HEK293T (cell line): ENCODE results near the gene PAM.
"Not testable (repeated sequence)": the region's sequence is repeated elsewhere in the genome, so short reads cannot be mapped to it uniquely, and the experiment has no call there.

Source experiments
- CTCF ChIA-PET: fragments of 350-600 bp; formaldehyde crosslinking; extraction: SDS; loops from one replicate; lab custom pipeline; 2021; ENCODE audit warnings: antibody characterized with exemption, inconsistent platforms; lab: Yijun Ruan, JAX
- POLR2A ChIA-PET: fragments of 350-600 bp; formaldehyde crosslinking; extraction: SDS; loops from one replicate; lab custom pipeline; 2020; ENCODE audit warnings: antibody characterized with exemption, inconsistent platforms; lab: Yijun Ruan, JAX
- DNase-seq: peaks from one replicate; pipeline ENCODE4 v3.0.0; 2012; ENCODE audit warnings: mixed read lengths; ENCODE audit errors: extremely low spot score
- ARNT ChIP-seq: fragments of 450-650 bp; IDR thresholded peaks from 2 replicates; pipeline ENCODE4 v1.6.1; 2017; ENCODE audit warnings: mild to moderate bottlenecking
- BHLHE40 ChIP-seq: fragments of 450-650 bp; IDR thresholded peaks from 2 replicates; pipeline ENCODE4 v1.6.1; 2016; ENCODE audit warnings: mild to moderate bottlenecking, moderate library complexity, borderline replicate concordance
- CTBP1 ChIP-seq: fragments of 450-650 bp; IDR thresholded peaks from 2 replicates; pipeline ENCODE4 v1.6.1; 2016; ENCODE audit warnings: borderline replicate concordance
- ELF4 ChIP-seq: fragments of 450-650 bp; IDR thresholded peaks from 2 replicates; pipeline ENCODE4 v1.6.1; 2017; ENCODE audit warnings: antibody characterized with exemption
- FOXA1 ChIP-seq: fragments of 450-650 bp; IDR thresholded peaks from 2 replicates; pipeline ENCODE4 v1.6.1; 2016; ENCODE audit warnings: mild to moderate bottlenecking
- FOXK2 ChIP-seq: fragments of 450-650 bp; IDR thresholded peaks from 2 replicates; pipeline ENCODE4 v1.6.1; 2016; ENCODE audit warnings: mild to moderate bottlenecking
- FOXM1 ChIP-seq: fragments of 450-650 bp; IDR thresholded peaks from 2 replicates; pipeline ENCODE4 v1.6.1; 2017; ENCODE audit warnings: mild to moderate bottlenecking, borderline replicate concordance
- HDGF ChIP-seq: fragments of 450-650 bp; IDR thresholded peaks from 2 replicates; pipeline ENCODE4 v1.6.1; 2017; ENCODE audit warnings: antibody characterized with exemption, borderline replicate concordance
- L3MBTL2 ChIP-seq: fragments of 450-650 bp; conservative IDR thresholded peaks from 2 replicates; pipeline ENCODE4 v1.6.1; 2016; ENCODE audit warnings: mild to moderate bottlenecking
- LEF1 ChIP-seq: fragments of 450-650 bp; IDR thresholded peaks from 2 replicates; pipeline ENCODE4 v1.6.1; 2017; ENCODE audit warnings: mild to moderate bottlenecking, borderline replicate concordance
- NFRKB ChIP-seq: fragments of 450-650 bp; IDR thresholded peaks from 2 replicates; pipeline ENCODE4 v1.6.1; 2016; ENCODE audit warnings: mild to moderate bottlenecking, moderate library complexity
- PKNOX1 ChIP-seq: fragments of 450-650 bp; IDR thresholded peaks from 2 replicates; pipeline ENCODE4 v1.6.1; 2016
- SP1 ChIP-seq: fragments of 450-650 bp; IDR thresholded peaks from 2 replicates; pipeline ENCODE4 v1.6.1; 2017
- SUZ12 ChIP-seq: fragments of 450-650 bp; IDR thresholded peaks from 2 replicates; pipeline ENCODE4 v1.6.1; 2016; ENCODE audit warnings: mild to moderate bottlenecking
- TARDBP ChIP-seq: fragments of 450-650 bp; IDR thresholded peaks from 2 replicates; pipeline ENCODE4 v1.6.1; 2016
- ZNF384 ChIP-seq: fragments of 450-650 bp; IDR thresholded peaks from 2 replicates; pipeline ENCODE4 v1.6.1; 2016

Gene PAM

DNA sequence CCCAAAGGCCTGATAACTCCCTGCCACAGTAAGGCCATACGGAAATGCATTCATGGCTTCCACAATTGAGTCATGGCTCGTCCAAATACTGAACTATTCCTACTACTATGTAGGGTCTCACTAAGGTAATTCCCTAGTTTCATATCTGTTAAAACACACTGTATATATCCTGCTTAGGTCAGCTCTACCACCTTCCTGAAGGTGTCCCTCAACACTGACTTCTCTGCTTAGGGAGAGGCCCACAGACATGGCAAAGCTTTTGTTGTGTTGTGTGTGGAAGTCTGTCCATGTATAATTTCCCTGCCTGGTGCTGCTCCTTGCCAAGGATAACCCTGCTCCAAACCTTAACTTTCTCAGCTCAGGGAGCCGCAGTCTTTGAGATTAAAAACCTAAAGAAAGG is 304.4 kb downstream of the PAM start:
- POLR2A ChIA-PET = no interaction called here
- TF ChIP-seq SUZ12 (no peak), SP1 (no peak), FOXM1 (no peak), TARDBP (no peak), BHLHE40 (no peak), LEF1 (no peak)
- CTCF ChIA-PET = no interaction called here
- no peak for DNase-seq

DNA sequence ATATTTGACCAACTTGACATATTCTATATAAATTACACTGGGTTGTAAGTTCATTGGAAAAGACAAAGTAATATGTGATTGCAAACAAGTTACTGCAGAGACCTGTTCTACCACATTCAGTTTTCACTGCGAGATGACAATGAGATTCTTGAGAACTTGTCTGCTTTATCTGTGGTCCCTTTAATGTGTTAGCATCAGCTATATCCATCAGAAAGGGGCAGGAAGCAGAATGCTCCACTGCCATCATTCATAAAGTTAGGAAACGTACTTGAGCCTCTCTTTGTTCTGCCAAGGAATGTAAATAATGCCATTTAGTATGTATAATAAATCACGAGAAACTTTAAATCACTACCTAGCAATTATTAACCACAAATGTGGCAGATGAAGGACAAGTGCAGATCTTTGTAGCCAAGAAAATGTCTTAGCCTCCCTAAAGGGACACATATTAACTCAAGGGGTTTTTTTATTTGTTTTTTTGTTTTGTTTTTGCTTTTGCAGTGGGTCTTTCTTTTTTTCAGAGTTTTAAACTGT is 305.4 kb downstream of the PAM start:
- CTCF ChIA-PET = no interaction called here
- POLR2A ChIA-PET = no interaction called here
- no peak for DNase-seq
- no peak for TF ChIP-seq SUZ12
- no peak for TF ChIP-seq FOXA1
- TF ChIP-seq ZNF384 = no peak
- TF ChIP-seq L3MBTL2 = no peak
- no peak for TF ChIP-seq NFRKB
- TF ChIP-seq PKNOX1 = no peak
- TF ChIP-seq CTBP1 = no peak
- no peak for TF ChIP-seq LEF1
- no peak for TF ChIP-seq FOXK2
- TF ChIP-seq SP1 = no peak
- no peak for TF ChIP-seq BHLHE40
- TF ChIP-seq HDGF = no peak
- no peak for TF ChIP-seq ARNT
- no peak for TF ChIP-seq FOXM1
- no peak for TF ChIP-seq ELF4
- no peak for TF ChIP-seq TARDBP

DNA sequence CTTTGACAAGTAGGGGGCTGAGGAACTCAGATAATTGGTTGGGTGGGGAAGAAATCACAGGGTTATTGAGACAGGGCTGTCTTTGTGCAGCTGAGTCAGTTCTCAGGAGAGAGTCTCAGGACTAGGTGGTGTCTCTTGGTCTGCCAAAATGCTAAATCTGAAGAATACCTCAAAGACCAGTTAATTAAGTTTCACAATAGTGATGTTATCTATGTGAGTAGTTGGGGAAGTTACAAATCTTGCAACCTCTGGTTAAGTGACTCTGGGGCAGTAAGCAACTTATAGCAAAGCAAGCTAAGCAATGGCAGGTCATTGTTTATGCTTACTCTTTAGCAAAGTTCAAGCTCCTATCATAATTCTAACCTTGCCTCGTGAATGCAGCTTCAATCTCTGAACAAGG is 311.2 kb downstream of the PAM start:
- no peak for DNase-seq
- ChIA-PET CTCF (no interaction called here), POLR2A (no interaction called here)
- TF ChIP-seq FOXA1 (no peak), SUZ12 (no peak), SP1 (no peak), ELF4 (no peak), ZNF384 (no peak), LEF1 (no peak)

- CTCF ChIA-PET, DNase-seq, POLR2A ChIA-PET: not testable (repeated sequence)
Observed at GRCh38 chr5:103073500-103073899, 318.4 kb downstream of the PAM start.

DNA sequence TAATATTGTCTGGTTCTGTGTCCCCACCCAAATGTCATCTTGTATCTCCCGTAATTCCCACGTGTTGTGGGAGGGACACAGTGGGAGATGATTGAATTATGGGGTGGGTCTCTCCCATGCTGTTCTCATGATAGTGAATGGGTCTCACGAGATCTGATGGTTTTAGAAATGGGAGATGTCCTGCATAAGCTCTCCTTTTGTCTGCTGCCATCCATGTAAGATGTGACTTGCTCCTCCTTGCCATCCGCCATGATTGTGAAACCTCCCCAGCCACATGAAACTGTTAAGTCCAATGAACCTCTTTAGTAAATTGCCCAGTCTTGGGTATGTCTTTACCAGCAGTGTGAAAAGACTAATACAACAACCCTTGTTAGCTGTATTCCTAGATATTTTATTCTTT is 320.3 kb downstream of the PAM start:
- ChIA-PET CTCF (no interaction called here), POLR2A (no interaction called here)
- TF ChIP-seq LEF1 (no peak), ELF4 (no peak), PKNOX1 (no peak), HDGF (no peak), NFRKB (no peak), ZNF384 (no peak), FOXA1 (no peak), SUZ12 (no peak), FOXK2 (no peak), TARDBP (no peak), ARNT (no peak), BHLHE40 (no peak), SP1 (no peak), FOXM1 (no peak)
- no peak for DNase-seq
